KOPT-K1 (cell line): ENCODE measurements around the gene PSMD10.

Source experiments
- H3K27ac ChIP-seq: fragments of 200-600 bp; sonication (generic); 2 replicates; pipeline ENCODE4 v1.5.1; 2016; ENCODE audit warnings: antibody characterized with exemption, mild to moderate bottlenecking, low read depth, low read length; ENCODE audit not compliant: poor library complexity, severe bottlenecking
- H3K36me3 ChIP-seq: fragments of 200-600 bp; sonication (generic); 2 replicates; pipeline ENCODE4 v1.5.1; 2017; ENCODE audit warnings: antibody characterized with exemption, mild to moderate bottlenecking, low read length, moderate library complexity; ENCODE audit not compliant: insufficient read depth
- H3K9me3 ChIP-seq: fragments of 200-600 bp; sonication (generic); 2 replicates; pipeline ENCODE4 v1.5.1; 2017; ENCODE audit warnings: antibody characterized with exemption, low read length, mild to moderate bottlenecking; ENCODE audit not compliant: insufficient read depth, poor library complexity, severe bottlenecking

PSMD10 gene, protein sequence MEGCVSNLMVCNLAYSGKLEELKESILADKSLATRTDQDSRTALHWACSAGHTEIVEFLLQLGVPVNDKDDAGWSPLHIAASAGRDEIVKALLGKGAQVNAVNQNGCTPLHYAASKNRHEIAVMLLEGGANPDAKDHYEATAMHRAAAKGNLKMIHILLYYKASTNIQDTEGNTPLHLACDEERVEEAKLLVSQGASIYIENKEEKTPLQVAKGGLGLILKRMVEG

GRCh38 chrX:108091264-108091877 is at the start of gene PSMD10, which contains the start of gene ATG4A:
Gene PSMD10, minus strand, starts transcription at chrX:108091542. Its CDS starts 22 bp downstream, at chrX:108091520.
Gene ATG4A, plus strand, starts transcription at chrX:108091778. Its CDS starts 49 bp downstream, at chrX:108091827.
- Histone ChIP-seq H3K9me3 (no peaks in the 10 kb centered on the region), H3K27ac (peak within 1 kb of the TSS; percentile 78), H3K36me3 (peaks cover 24% of the 10 kb centered on the region)

GRCh38 chrX:108138814-108139702 is 47.7 kb upstream of the PSMD10 start:
- H3K27ac ChIP-seq = no peak overlapping the region
- no peaks in the 10 kb centered on the region for H3K9me3 ChIP-seq
- H3K36me3 ChIP-seq = peaks cover 6% of the 10 kb centered on the region; the same call in 1 of the 2 replicates

DNA sequence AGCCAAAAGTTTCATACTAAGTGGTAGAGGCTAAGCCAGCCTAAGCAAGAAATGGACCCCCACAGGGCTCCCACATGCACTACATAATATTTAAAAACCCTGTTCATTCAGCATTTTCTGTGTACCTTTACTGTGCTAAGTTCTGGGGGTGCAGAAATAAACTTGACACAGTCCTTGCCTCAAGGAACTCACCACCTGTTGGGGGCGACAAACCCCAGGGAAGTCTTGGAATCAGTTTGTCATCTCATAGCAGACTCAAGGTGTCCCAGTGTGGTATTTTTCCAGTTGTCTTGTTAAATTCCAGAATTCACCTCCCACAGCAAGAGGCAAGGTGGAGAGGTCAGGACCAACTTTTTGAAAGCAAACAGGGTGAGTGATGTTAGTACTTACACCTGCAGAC is 43.4 kb upstream of the PSMD10 start:
- peaks cover 6% of the 10 kb centered on the region; the same call in 1 of the 2 replicates for H3K36me3 ChIP-seq

GRCh38 chrX:108132876-108133275 is 41.5 kb upstream of the PSMD10 start:
- Histone ChIP-seq H3K36me3 (peaks cover 2% of the 10 kb centered on the region; the same call in 1 of the 2 replicates), H3K9me3 (no peaks in the 10 kb centered on the region), H3K27ac (no peak overlapping the region)

More for the DNA sequence above, 43.4 kb upstream of the PSMD10 start:
- no peaks in the 10 kb centered on the region for H3K9me3 ChIP-seq
- no peak overlapping the region for H3K27ac ChIP-seq

DNA sequence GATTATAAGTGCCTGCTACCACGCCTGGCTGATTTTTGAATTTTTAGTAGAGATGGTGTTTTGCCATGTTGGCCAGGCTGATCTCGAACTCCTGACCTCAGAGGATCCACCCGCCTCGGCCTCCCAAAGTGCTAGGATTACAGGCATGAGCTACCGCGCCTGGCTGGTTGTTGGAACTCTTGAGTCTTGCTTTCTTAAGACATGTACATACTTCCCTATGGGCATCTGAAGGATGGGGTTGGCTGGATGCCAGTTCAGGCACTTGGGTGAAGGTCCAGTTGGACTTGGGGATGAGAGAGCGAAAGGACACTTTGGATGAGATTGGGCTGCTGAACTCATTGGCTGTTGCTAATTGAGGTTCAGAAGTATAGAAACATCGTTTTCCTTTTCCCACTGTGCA is 40.7 kb upstream of the PSMD10 start:
- no peak overlapping the region for H3K27ac ChIP-seq
- H3K9me3 ChIP-seq = no peaks in the 10 kb centered on the region
- H3K36me3 ChIP-seq = no peaks in the 10 kb centered on the region; the same call in 1 of the 2 replicates

DNA sequence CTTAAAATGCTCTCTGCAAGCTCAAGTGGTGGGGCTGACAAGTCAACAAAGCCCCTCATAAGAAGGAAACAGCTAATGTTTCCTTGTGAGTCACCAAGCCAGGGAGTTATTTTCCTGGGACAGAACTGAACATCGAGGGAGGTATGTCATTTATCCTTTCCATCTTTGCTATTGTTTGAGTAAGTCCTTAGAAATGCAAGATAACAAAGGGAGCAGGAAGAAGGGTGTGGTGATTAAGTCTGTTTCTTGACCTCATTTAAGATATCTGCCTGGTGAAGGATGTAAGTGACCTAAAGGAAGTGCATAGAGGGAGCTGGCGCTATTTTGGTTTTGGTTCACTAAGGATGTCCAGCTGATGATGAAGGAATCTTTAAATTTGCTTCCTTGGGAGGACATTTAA is 40.1 kb upstream of the PSMD10 start:
- H3K9me3 ChIP-seq = no peaks in the 10 kb centered on the region
- H3K27ac ChIP-seq = no peak overlapping the region
- no peaks in the 10 kb centered on the region; the same call in 1 of the 2 replicates for H3K36me3 ChIP-seq

DNA sequence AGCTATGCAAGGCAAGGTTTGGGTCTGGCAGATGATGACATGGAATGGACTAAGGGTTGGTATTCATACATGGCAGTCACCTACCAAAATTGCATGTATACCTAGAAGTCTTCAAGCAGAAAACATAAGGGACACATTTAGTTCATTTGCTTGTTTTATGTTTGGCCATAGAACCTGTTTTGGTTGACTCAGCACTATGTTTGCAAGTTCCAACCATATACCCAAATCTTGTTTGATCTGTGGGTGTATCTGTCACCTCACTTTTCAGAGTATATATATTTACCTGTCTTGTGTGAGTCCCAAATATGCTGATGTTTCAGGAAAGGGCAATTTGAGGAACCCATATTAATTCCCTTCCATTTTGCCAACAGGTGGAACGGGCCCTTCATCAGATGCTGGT is 39.5 kb upstream of the PSMD10 start:
- no peak overlapping the region for H3K27ac ChIP-seq
- no peaks in the 10 kb centered on the region for H3K9me3 ChIP-seq
- H3K36me3 ChIP-seq = no peaks in the 10 kb centered on the region; the same call in 1 of the 2 replicates

DNA sequence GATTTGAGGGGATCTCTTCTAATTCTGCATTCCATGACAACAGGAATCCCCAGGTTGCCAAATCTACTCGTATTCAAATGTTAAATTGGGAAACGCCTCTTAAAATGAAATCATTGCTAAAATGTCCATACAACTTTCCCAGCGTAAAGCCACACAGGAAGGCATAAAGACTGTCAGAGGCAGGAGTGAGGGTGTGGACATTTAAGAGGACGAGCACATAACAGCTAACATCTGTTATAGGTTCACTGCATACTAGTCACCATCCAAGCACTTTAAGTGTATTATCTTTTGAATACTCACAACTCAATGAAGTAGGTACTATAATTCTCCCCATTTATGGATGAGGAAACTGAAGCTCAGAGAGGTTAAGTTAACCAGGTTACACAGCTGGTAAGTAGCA is 35.8 kb upstream of the PSMD10 start:
- no peak overlapping the region for H3K27ac ChIP-seq
- H3K9me3 ChIP-seq = no peaks in the 10 kb centered on the region
- H3K36me3 ChIP-seq = no peaks in the 10 kb centered on the region

DNA sequence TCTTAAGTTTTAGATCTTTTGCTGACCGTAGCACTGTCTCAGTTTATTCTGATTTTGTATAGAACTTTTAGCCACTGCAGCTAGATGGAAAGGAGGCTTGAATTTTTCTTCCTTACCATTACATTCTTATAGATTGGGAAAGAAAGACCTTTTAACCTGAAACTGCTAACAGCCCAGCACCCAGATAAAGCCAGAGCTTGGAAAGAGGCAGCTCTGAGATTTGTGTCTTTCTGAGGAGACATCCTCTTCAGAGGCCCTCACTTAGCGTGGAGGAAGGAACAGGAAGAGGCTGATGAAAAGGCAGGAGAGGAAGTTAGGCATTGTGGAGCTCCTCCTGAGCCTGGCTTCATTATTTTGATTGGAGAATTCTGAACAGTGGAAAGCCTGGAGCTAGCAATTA is 35.3 kb upstream of the PSMD10 start:
- no peaks in the 10 kb centered on the region for H3K9me3 ChIP-seq
- no peak overlapping the region for H3K27ac ChIP-seq
- H3K36me3 ChIP-seq = no peaks in the 10 kb centered on the region

- no peak overlapping the region for H3K27ac ChIP-seq
- H3K9me3 ChIP-seq = no peaks in the 10 kb centered on the region
- no peaks in the 10 kb centered on the region for H3K36me3 ChIP-seq
Observed at GRCh38 chrX:108123591-108124366, 32.4 kb upstream of the PSMD10 start.

GRCh38 chrX:108122748-108123147 is 31.4 kb upstream of the PSMD10 start:
- no peaks in the 10 kb centered on the region for H3K36me3 ChIP-seq
- no peak overlapping the region for H3K27ac ChIP-seq
- H3K9me3 ChIP-seq = no peaks in the 10 kb centered on the region

- Histone ChIP-seq H3K27ac (no peak overlapping the region), H3K9me3 (no peaks in the 10 kb centered on the region), H3K36me3 (no peaks in the 10 kb centered on the region)
Observed at GRCh38 chrX:108121291-108121690, 29.9 kb upstream of the PSMD10 start.

DNA sequence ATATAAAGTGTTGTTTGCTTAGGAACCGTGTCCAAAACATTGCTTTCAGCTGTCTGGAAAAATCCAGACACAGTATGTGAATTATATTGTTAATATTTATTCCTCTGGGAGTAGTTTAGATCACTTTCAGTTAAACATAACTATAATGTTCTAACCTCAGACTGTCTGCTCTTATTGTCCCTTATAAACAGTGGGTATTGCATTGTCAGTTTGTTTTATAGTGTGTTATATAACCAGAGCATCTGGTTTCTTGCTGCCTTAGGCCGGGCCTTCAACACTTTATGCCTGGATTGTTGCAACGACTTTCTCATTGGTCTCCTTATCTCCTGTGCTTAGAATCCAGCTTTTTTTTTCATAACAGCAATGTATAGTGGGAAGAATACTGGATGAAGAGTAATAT is 26.6 kb upstream of the PSMD10 start:
- H3K36me3 ChIP-seq = no peaks in the 10 kb centered on the region
- H3K27ac ChIP-seq = no peak overlapping the region
- H3K9me3 ChIP-seq = no peaks in the 10 kb centered on the region

DNA sequence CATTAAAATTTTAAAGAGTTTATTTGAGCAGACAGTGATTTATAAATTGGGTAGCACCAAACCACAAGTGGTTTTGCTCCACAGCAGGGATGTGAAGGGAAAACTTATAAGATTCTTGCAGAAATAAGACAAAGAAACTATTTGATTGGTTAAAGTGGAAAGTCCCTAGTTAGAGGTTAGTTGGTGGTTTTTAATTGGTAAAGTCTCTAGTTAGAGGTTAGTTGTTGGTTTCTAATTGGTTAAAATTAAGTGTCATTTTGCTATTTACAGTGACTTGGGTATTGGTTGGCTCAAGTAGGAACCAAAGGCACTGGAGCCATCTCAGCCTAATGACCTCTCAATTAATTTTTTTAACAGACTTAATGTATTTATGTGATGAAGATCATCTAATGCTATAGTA is 23.2 kb upstream of the PSMD10 start:
- Histone ChIP-seq H3K9me3 (no peaks in the 10 kb centered on the region), H3K27ac (no peak overlapping the region)

More for the DNA sequence above, 23.2 kb upstream of the PSMD10 start:
- H3K36me3 ChIP-seq = no peaks in the 10 kb centered on the region
